HG03378 (cell line): ENCODE data around the gene CHERP.
A peak's percentile ranks its signal among the peaks of the same experiment; 100 is the strongest.

Source experiments
- ATAC-seq: cut with Tn5 transposase; IDR thresholded peaks from one replicate; pipeline ENCODE4 v1.9.1; 2021; ENCODE audit warnings: mild to moderate bottlenecking, moderate library complexity; ENCODE audit not compliant: unreplicated experiment

Gene CHERP, protein sequence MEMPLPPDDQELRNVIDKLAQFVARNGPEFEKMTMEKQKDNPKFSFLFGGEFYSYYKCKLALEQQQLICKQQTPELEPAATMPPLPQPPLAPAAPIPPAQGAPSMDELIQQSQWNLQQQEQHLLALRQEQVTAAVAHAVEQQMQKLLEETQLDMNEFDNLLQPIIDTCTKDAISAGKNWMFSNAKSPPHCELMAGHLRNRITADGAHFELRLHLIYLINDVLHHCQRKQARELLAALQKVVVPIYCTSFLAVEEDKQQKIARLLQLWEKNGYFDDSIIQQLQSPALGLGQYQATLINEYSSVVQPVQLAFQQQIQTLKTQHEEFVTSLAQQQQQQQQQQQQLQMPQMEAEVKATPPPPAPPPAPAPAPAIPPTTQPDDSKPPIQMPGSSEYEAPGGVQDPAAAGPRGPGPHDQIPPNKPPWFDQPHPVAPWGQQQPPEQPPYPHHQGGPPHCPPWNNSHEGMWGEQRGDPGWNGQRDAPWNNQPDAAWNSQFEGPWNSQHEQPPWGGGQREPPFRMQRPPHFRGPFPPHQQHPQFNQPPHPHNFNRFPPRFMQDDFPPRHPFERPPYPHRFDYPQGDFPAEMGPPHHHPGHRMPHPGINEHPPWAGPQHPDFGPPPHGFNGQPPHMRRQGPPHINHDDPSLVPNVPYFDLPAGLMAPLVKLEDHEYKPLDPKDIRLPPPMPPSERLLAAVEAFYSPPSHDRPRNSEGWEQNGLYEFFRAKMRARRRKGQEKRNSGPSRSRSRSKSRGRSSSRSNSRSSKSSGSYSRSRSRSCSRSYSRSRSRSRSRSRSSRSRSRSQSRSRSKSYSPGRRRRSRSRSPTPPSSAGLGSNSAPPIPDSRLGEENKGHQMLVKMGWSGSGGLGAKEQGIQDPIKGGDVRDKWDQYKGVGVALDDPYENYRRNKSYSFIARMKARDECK

GRCh38 chr19:16542045-16542909, at the start of gene CHERP:
CHERP (minus strand) TSS chr19:16542437; CDS start chr19:16542378, 59 bp downstream.
- ATAC-seq: peak; percentile 58

- no peak for ATAC-seq
Measured at GRCh38 chr19:16590876-16591802, 48.9 kb upstream of the CHERP start.

GRCh38 chr19:16589917-16590316, 47.7 kb upstream of the CHERP start:
- ATAC-seq: no peak

- ATAC-seq: peak; percentile 8
Measured at GRCh38 chr19:16588824-16589577, 46.8 kb upstream of the CHERP start.

- ATAC-seq: peak; percentile 38
Measured at GRCh38 chr19:16587833-16588823, 45.9 kb upstream of the CHERP start.

- ATAC-seq: no peak
Measured at GRCh38 chr19:16586991-16587832, 45.0 kb upstream of the CHERP start.

- no peak for ATAC-seq
Measured at GRCh38 chr19:16586477-16586871, 44.2 kb upstream of the CHERP start.

DNA sequence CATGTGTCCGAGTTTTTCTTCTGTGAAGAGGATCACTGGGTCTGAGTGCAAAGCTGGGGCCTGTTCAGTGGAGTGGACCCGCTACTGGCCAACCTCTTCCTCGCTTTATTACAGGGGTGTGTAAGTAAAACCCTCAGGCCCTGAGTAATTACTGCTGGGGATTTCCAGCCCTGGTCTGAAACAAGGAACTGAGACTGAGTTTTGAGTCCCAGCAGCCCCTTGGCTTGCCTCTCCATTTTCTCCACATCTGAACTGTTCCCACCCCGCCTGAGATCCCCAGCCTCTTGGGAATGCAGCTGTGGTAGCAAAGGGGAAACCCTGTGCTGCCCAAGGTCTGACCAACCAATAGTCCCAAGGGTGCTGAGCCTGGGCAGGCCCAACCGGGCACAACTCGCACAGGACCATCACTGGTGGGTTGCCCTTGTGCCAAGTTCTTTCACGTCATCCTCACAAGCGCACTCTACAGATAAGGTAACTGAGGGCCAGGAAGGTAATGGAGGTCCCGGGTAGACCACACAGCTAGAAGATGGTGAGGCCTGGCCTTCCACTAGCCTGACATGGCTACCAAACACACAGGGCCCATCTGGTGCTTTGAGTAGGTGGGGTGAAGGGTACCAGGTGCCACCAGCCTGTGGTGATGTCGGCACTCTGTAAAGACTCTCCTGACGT, 43.7 kb upstream of the CHERP start:
- ATAC-seq: peak; percentile 30

DNA sequence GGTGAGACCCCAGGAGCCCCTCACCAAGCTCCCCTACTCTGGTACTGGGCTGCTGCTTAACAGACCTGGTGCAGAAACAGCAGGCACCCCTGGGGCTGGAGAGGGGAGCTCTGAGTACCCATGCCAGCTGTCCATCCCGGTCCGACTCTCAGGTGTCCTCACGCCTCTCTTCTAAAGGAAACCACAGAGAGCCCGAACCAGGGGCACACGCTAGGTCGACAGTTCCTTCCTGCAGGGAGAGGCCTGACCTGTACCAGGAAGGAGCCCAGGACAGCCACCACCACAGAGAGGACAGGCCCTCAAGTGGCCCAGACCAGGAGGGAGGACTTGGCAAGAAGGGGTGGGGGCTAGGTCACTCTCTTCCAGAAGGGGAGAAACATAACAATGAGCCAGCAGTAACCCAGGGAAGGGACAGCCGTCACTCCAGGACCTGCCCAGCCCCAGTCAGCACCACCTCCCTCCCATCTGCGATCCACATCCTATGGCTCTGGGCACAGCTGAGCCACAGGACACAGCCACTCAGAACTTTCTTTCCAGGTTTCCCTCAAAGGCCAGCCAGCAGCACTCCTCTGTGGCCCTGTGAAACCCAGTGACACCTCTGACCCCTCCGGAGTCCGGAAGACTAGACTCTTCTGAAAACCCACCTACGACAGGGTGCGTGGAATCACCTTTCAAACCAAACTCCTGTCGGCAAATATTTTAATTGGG, 43.0 kb upstream of the CHERP start:
- ATAC-seq: no peak

GRCh38 chr19:16584248-16585093, 42.2 kb upstream of the CHERP start:
- ATAC-seq: peak; percentile 38

GRCh38 chr19:16582486-16583261, 40.4 kb upstream of the CHERP start:
- no peak for ATAC-seq

DNA sequence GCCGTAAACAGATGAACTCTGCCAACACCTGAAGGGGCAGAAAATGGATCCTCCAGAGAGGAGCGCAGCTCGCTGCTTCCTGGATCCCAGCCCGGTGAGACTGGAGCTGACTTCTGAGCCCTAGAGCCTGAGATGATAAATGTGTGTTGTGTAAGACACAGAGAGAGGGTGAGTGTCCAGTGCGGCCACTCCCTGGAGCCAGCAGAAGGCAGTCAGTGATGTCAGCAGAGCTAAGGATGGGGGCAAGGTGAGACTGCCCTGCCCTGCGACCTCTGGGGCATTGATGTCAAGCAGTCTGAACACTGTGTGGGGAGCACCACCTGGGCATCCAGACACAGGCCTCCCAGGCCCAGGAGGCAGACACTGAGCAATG, 39.7 kb upstream of the CHERP start:
- no peak for ATAC-seq

- no peak for ATAC-seq
Measured at GRCh38 chr19:16581145-16581970, 39.1 kb upstream of the CHERP start.
